HL-60/S4 (cell line): Measurements from ENCODE around the gene CATSPERE.
"Not testable (repeated sequence)": the region's sequence is repeated elsewhere in the genome, so short reads cannot be mapped to it uniquely, and the experiment has no call there.

Experiments
- in situ Hi-C: fragments of 300-500 bp; cut with MboI; formaldehyde crosslinking; loops from 2 replicates; pipeline ENCODE4 v1.14.3; 2022; ENCODE audit warnings: low sequenced_read_pairs

The CATSPERE gene

GRCh38 chr1:244660595-244660994 lies 199.5 kb downstream of the CATSPERE start:
- in situ Hi-C loops, result no loop called here

GRCh38 chr1:244661569-244662312 lies 200.7 kb downstream of the CATSPERE start:
- in situ Hi-C loops, result not testable (repeated sequence)

DNA sequence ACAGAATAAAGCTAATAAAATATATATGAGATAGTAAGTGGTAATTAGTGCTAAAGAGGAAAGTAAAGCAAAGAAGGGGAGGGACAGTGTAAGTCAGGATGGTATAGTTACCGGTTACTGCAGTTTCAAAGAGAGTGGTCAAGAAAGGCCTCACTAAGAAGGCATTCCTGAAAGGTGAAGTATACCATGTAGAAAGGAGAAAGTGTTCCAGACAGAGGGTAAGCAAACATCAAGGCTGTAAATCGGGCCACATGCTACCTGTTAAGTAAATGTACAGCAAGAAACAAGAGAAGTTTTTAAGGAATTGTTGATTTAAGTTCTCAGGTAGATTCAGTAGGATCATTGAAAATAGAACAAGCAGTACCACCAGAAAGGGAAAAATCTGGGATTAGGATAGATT lies 201.5 kb downstream of the CATSPERE start:
- in situ Hi-C loops, result no loop called here

GRCh38 chr1:244664353-244664752 lies 203.3 kb downstream of the CATSPERE start:
- in situ Hi-C loops, result no loop called here

GRCh38 chr1:244665771-244666217 lies 204.7 kb downstream of the CATSPERE start:
- in situ Hi-C loops, result no loop called here

DNA sequence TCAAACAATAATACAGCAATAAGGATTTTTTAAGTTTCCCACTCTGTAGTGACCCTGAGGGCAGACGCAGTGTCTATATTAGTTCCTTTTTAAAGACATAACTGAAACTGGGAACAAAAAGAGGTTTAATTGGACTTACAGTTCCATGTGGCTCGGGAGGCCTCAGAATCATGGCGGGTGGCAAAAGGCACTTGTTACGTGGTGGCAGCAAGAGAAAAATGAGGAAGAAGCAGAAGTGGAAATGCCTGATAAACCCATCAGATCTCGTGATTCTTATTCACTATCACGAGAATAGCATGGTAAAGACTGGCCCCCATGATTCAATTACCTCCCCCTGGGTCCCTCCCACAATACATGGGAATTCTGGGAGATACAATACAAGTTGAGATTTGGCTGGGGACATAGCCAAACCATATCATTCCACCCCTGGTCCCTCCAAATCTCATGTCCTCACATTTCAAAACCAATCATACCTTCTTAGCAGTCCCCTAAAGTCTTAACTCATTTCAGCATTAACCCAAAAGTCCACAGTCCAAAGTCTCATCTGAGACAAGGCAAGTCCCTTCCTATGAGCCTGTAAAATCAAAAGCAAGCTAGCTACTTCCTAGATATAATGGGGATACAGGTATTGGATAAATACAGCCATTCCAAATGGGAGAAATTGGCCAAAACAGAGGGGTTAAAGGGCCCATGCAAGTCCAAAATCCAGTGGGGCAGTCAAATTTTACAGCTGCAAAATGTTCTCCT lies 205.8 kb downstream of the CATSPERE start:
- in situ Hi-C loops, result not testable (repeated sequence)

DNA sequence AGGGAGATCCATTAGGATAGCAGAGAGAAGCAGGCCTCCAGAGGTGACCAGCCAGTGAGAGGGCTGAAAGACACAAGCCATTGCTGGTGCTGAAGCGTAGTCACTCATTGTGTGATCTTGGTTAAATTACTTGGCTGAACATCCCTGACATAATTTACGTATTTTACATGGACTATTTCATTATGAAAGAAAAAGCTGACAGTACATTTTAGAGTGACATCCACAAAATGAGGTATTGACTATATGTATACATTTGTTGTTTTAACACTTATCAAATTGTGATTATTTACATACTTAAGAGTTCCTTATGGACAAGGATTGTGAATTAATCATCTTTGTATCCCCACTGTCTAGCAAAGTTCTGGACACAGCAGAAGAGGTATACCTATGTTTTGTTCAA lies 206.7 kb downstream of the CATSPERE start:
- in situ Hi-C loops, result no loop called here

GRCh38 chr1:244672946-244673682 lies 212.0 kb downstream of the CATSPERE start:
- in situ Hi-C loops, result no loop called here

DNA sequence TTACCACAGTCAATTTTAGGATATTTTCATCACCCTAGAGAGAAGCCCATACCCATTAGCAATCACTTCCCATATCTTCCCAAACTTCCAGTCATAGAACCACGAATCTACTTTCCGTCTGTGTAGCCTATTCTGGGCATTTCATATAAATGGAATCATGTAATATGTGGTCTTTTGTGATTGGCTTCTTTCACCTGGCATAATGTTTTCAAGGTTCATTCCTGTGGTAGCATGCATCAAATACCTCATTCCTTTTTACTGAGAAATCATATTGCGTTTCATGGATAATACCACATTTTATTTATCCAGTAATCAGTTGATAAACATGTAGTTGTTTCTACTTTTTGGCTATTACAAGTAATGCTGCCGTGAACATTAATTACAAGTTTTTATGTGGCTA lies 213.4 kb downstream of the CATSPERE start:
- in situ Hi-C loops, result no loop called here

GRCh38 chr1:244675167-244675566 lies 214.1 kb downstream of the CATSPERE start:
- in situ Hi-C loops, result no loop called here

- in situ Hi-C loops, result no loop called here
Measured at GRCh38 chr1:244678697-244679096, 217.6 kb downstream of the CATSPERE start.

- in situ Hi-C loops, result no loop called here
Measured at GRCh38 chr1:244680667-244681066, 219.6 kb downstream of the CATSPERE start.

DNA sequence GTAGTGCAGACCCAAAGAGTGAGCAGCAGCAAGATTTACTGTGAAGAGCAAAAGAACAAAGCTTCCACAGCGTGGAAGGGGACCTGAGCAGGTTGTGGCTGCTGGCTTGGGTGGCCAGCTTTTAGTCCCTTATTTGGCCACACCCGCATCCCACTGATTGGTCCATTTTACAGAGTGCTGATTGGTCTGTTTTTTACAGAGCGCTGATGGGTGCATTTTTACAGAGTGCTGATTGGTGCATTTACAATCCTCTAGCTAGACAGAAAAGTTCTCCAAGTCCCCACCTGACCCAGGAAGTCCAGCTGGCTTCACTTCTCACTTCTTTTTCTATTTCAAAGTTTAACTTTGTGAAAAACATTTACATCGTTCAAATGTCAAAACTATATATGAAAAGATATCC lies 221.0 kb downstream of the CATSPERE start:
- in situ Hi-C loops, result not testable (repeated sequence)
